ENCODE data around the gene SLC2A8. TPM values are rescaled to one million over a fixed set of nuclear protein-coding genes. Genes with fewer than 3 reads are reported as not detected.

The SLC2A8 gene
- total RNA-seq, 1 experiment from 2014 or later = 144 TPM

- H3K27ac Mint-ChIP-seq (ENCODE audit: unreplicated experiment) = peak overlapping the region; percentile 82
- POLR2A ChIA-PET = interaction anchor here (1.7 to 2.3 kb wide), 2 partner anchors 17 to 26 kb away, joined by 10 to 13 read pairs; partner anchors contain the start of gene SLC2A8
- H3K9me3 Mint-ChIP-seq (ENCODE audit: unreplicated experiment) = no peaks in the 10 kb centered on the region
- no TSS peak for BruUV-seq (replicated peaks)
- Histone ChIP-seq H3K27me3 (replicated peaks; ENCODE audit: control insufficient read depth, insufficient read depth, low read length) (no peaks in the 10 kb centered on the region), H3K4me3 (ENCODE audit: low read depth, low read length) (no peak overlapping the region), H3K36me3 (ENCODE audit: control insufficient read depth, insufficient read depth, low read length) (no peaks in the 10 kb centered on the region), H3K4me1 (peaks cover 16% of the 10 kb centered on the region), H3K9me3 (no peaks in the 10 kb centered on the region)
- peak overlapping the region; percentile 43 for H3K4me3 Mint-ChIP-seq (ENCODE audit: unreplicated experiment)
- intact Hi-C loops (cut with micrococcal nuclease; ENCODE audit: unreplicated experiment) = loop anchor here (1.0 kb wide), 1 partner anchor 17 kb away; no protein-coding TSS in a partner anchor
- H3K36me3 Mint-ChIP-seq (ENCODE audit: insufficient read depth, unreplicated experiment) = peaks cover 4% of the 10 kb centered on the region
- TF ChIP-seq CTCF (IDR thresholded peaks at IDR 0.05; ENCODE audit: insufficient read depth in 1 of 2, low read depth in 1 of 2, low read length in 1 of 2, severe bottlenecking in 1 of 2, unreplicated experiment in 1 of 2) = no peak
- peaks cover 25% of the 10 kb centered on the region for H3K4me1 Mint-ChIP-seq (ENCODE audit: low read depth, unreplicated experiment)
- DNase-seq = peak; percentile 21 to 36
- H3K27me3 Mint-ChIP-seq (ENCODE audit: insufficient read depth, unreplicated experiment) = no peaks in the 10 kb centered on the region
- CTCF ChIA-PET = interaction anchor here (0.9 to 3.3 kb wide), 3 partner anchors 10 to 27 kb away, joined by 5 to 12 read pairs (median 7); partner anchors contain the start of gene SLC2A8
These were observed 26.0 kb upstream of the SLC2A8 start for GRCh38 chr9:127370672-127371648.

- peak overlapping the region; percentile 10 for H3K27ac Mint-ChIP-seq (ENCODE audit: unreplicated experiment)
- no peaks in the 10 kb centered on the region for H3K27me3 Mint-ChIP-seq (ENCODE audit: insufficient read depth, unreplicated experiment)
- Histone ChIP-seq H3K4me3 (ENCODE audit: low read depth, low read length) (no peak overlapping the region), H3K4me1 (no peaks in the 10 kb centered on the region), H3K27me3 (replicated peaks; ENCODE audit: control insufficient read depth, insufficient read depth, low read length) (no peaks in the 10 kb centered on the region), H3K36me3 (ENCODE audit: control insufficient read depth, insufficient read depth, low read length) (no peaks in the 10 kb centered on the region), H3K9me3 (peaks cover 12% of the 10 kb centered on the region; the same call in 1 of the 2 replicates)
- no peaks in the 10 kb centered on the region for H3K36me3 Mint-ChIP-seq (ENCODE audit: insufficient read depth, unreplicated experiment)
- no peak overlapping the region for H3K4me3 Mint-ChIP-seq (ENCODE audit: unreplicated experiment)
- DNase-seq = no peak
- TF ChIP-seq CTCF (IDR thresholded peaks at IDR 0.05; ENCODE audit: insufficient read depth in 1 of 2, low read depth in 1 of 2, low read length in 1 of 2, severe bottlenecking in 1 of 2, unreplicated experiment in 1 of 2) = no peak
- intact Hi-C loops (cut with micrococcal nuclease; ENCODE audit: unreplicated experiment) = no loop called here
- CTCF ChIA-PET = no interaction called here
- peaks cover 18% of the 10 kb centered on the region for H3K4me1 Mint-ChIP-seq (ENCODE audit: low read depth, unreplicated experiment)
- H3K9me3 Mint-ChIP-seq (ENCODE audit: unreplicated experiment) = no peaks in the 10 kb centered on the region
- POLR2A ChIA-PET = no interaction called here
- no TSS peak for BruUV-seq (replicated peaks)
These were observed 16.5 kb upstream of the SLC2A8 start for GRCh38 chr9:127380479-127380878.

DNA sequence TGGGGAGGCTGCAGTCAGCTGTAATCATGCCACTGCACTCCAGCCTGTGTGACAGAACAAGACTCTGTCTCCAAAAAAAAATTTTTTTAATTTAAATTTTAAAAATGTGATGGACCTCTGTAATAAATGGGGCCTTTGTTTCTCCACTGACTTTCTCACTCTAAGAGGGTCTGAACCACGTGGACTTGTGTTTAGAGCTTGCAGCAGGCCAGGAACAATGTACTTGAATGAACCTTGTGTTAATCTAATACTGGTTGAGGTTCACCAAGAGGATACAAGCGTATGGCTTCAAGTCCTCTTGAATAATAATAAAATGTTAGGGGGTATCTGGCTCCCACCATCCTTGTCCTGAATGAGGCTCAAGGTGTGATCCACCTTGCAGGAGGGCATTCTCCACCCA lies 14.4 kb upstream of the SLC2A8 start:
- peaks cover 19% of the 10 kb centered on the region for H3K4me1 ChIP-seq
- TF ChIP-seq CTCF (IDR thresholded peaks at IDR 0.05; ENCODE audit: insufficient read depth in 1 of 2, low read depth in 1 of 2, low read length in 1 of 2, severe bottlenecking in 1 of 2, unreplicated experiment in 1 of 2) = no peak
- Mint-ChIP-seq H3K27me3 (ENCODE audit: insufficient read depth, unreplicated experiment) (no peaks in the 10 kb centered on the region), H3K36me3 (ENCODE audit: insufficient read depth, unreplicated experiment) (no peaks in the 10 kb centered on the region), H3K4me3 (ENCODE audit: unreplicated experiment) (no peak overlapping the region), H3K9me3 (ENCODE audit: unreplicated experiment) (no peaks in the 10 kb centered on the region), H3K27ac (ENCODE audit: unreplicated experiment) (no peak overlapping the region), H3K4me1 (ENCODE audit: low read depth, unreplicated experiment) (peaks cover 32% of the 10 kb centered on the region)
- no peaks in the 10 kb centered on the region for H3K36me3 ChIP-seq (ENCODE audit: control insufficient read depth, insufficient read depth, low read length)
- POLR2A ChIA-PET = no interaction called here
- DNase-seq = no peak
- intact Hi-C loops (cut with micrococcal nuclease; ENCODE audit: unreplicated experiment) = no loop called here
- BruUV-seq (replicated peaks) = no TSS peak
- H3K27me3 ChIP-seq (replicated peaks; ENCODE audit: control insufficient read depth, insufficient read depth, low read length) = no peaks in the 10 kb centered on the region
- peaks cover 12% of the 10 kb centered on the region; the same call in 1 of the 2 replicates for H3K9me3 ChIP-seq
- CTCF ChIA-PET = interaction anchor here (1.0 kb wide), 1 partner anchor 14 kb away, joined by 4 read pairs; the partner anchor contains the start of gene SLC2A8
- no peak overlapping the region for H3K4me3 ChIP-seq (ENCODE audit: low read depth, low read length)
